Activated naive CD8-positive, alpha-beta T cell treated with anti-CD3 and anti-CD28 coated beads, Interleukin-2, amount 50 U/mL, for 24 hours (primary cell): ENCODE measurements around the gene MTA3.

ENCODE experiments used
- ATAC-seq: fragments of 150-1000 bp; cut with Tn5 transposase; one replicate; pipeline ENCODE4 v1.10.0; 2021
- DNase-seq: peaks from one replicate; pipeline ENCODE4 v3.0.0; 2021
- H3K27ac Mint-ChIP-seq: one replicate; pipeline ENCODE4 v1.8.0; 2021; ENCODE audit warnings: mild to moderate bottlenecking, mixed read lengths
- H3K27me3 Mint-ChIP-seq: one replicate; pipeline ENCODE4 v1.8.0; 2021; ENCODE audit warnings: mixed read lengths
- H3K36me3 Mint-ChIP-seq: one replicate; pipeline ENCODE4 v1.8.0; 2021; ENCODE audit warnings: low read depth, mixed read lengths
- H3K4me1 Mint-ChIP-seq: one replicate; pipeline ENCODE4 v1.8.0; 2021; ENCODE audit warnings: mixed read lengths
- H3K4me3 Mint-ChIP-seq: one replicate; pipeline ENCODE4 v1.8.0; 2021; ENCODE audit warnings: mild to moderate bottlenecking, moderate library complexity, mixed read lengths
- H3K9me3 Mint-ChIP-seq: one replicate; pipeline ENCODE4 v1.8.0; 2021; ENCODE audit warnings: mixed read lengths

MTA3 gene

GRCh38 chr2:42789751-42790150 lies 221.3 kb downstream of the MTA3 start:
- ATAC-seq (no peak), DNase-seq (no peak)
- Mint-ChIP-seq H3K36me3 (no peaks in the 10 kb centered on the region), H3K4me1 (peaks cover 31% of the 10 kb centered on the region), H3K9me3 (no peaks in the 10 kb centered on the region), H3K4me3 (no peak overlapping the region), H3K27me3 (peaks cover 38% of the 10 kb centered on the region), H3K27ac (no peak overlapping the region)

DNA sequence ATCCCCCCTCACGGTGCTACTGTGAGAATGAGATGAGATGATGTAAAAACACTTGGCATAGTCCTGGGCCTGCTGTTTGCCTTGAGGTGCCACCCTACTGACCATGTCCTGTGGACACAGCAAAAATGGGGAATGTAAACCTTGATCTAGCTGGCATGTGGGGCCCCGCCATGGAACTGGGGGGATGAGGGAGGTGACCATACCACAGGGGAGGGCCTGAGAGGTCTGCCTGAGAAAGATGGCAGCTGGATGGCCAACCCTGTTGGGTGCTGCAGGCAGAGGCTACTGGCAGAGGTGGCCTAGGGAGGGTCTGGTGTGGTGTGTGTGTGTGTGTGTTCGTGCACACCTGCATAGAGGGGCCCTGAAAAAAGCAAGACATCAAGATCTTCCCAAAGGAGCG lies 223.2 kb downstream of the MTA3 start:
- Mint-ChIP-seq H3K27ac (no peak overlapping the region), H3K27me3 (peaks cover 38% of the 10 kb centered on the region), H3K4me3 (peak overlapping the region; percentile 78), H3K9me3 (no peaks in the 10 kb centered on the region), H3K36me3 (no peaks in the 10 kb centered on the region), H3K4me1 (peaks cover 46% of the 10 kb centered on the region)
- ATAC-seq (no peak), DNase-seq (no peak)

DNA sequence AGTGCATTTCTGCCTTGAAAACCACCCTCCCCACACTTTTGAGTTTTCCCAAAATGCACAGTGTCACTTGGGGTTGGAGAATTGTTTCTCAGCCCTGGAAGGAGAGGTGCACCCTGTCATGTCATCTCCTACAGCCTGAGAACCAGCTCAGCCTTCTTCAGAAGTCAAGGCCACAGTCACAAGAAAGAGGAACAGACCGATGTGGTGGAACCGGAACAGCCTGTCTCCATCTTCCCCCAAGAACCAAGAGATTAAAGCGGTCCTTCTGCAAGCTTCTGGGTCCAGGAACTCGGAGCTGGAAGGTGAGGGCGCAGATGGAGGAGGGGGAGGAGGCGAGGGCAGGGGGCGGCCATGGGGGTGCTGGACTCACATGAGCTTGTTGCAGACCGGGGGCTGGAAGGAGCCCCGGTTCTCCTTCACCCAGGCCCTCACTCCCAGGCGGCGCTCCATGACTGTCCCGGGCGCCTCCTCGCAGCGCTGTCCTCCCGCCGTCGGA lies 223.7 kb downstream of the MTA3 start:
- Mint-ChIP-seq H3K27ac (peak overlapping the region; percentile 82), H3K4me3 (peak overlapping the region; percentile 78), H3K36me3 (no peaks in the 10 kb centered on the region), H3K27me3 (peaks cover 36% of the 10 kb centered on the region), H3K9me3 (no peaks in the 10 kb centered on the region), H3K4me1 (peaks cover 48% of the 10 kb centered on the region)
- DNase-seq (no peak), ATAC-seq (no peak)

GRCh38 chr2:42792583-42793333 lies 224.3 kb downstream of the MTA3 start, which contains the start of gene HAAO:
TSS of gene HAAO (minus strand) at chr2:42792583. CDS start at chr2:42792536, 47 bp downstream.
- Mint-ChIP-seq H3K36me3 (no peaks in the 10 kb centered on the region), H3K9me3 (no peaks in the 10 kb centered on the region), H3K27me3 (peaks cover 35% of the 10 kb centered on the region), H3K4me3 (peak within 1 kb of the TSS; percentile 78), H3K27ac (peak within 1 kb of the TSS; percentile 82), H3K4me1 (peaks cover 45% of the 10 kb centered on the region)
- peak; percentile 20 for ATAC-seq
- peak; percentile 20 for DNase-seq

DNA sequence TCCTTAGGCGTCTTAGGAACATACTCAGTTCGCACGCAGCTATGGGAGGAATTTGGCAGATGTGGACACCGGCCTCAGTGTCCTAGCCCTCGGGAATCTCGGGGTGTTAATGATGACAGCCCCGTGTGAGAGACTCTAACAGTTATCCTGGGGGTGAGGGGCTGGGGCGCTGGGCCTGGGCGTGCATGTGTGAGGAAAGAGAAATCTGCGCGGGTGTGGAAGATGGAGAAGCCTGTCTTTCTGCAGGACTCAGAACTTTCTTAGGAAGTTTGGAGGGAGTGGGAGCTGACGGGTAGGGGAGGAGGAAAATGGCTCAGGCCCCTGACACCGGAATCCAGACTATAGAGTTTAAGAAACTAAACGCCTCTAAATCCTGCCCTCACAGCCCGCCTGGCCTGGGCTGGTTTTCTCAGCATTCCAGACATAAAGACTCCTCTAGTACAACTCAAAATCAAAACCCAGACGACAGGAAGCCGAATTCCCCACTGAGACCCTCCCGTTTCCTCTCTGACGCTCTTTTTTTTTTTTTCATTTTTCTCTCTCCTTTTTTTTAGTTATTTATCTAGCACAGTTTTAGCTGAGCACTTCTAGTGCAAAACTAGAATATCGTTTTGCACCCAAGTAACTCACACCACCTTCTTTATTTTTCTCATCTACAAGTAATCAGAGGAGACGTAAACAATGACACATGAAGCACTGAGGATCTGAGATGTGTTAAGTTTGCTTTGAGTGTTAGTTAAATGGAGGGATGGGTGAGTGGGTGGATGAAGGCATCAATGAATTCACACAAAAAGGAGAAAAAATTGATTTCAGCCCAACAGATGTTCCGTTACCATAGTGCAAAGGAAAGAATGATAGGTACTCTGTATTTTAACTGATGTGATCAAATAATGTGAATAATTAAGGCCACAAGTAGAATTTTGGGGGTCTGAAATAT lies 225.2 kb downstream of the MTA3 start:
- no peaks in the 10 kb centered on the region for H3K9me3 Mint-ChIP-seq
- H3K27ac Mint-ChIP-seq: peak overlapping the region; percentile 9
- peaks cover 43% of the 10 kb centered on the region for H3K4me1 Mint-ChIP-seq
- peaks cover 35% of the 10 kb centered on the region for H3K27me3 Mint-ChIP-seq
- peak overlapping the region; percentile 59 for H3K4me3 Mint-ChIP-seq
- ATAC-seq (no peak), DNase-seq (no peak)
- H3K36me3 Mint-ChIP-seq: no peaks in the 10 kb centered on the region

- H3K27me3 Mint-ChIP-seq: peaks cover 35% of the 10 kb centered on the region
- H3K27ac Mint-ChIP-seq: no peak overlapping the region
- DNase-seq: no peak
- no peak overlapping the region for H3K4me3 Mint-ChIP-seq
- ATAC-seq: no peak
- no peaks in the 10 kb centered on the region for H3K36me3 Mint-ChIP-seq
- no peaks in the 10 kb centered on the region for H3K9me3 Mint-ChIP-seq
- H3K4me1 Mint-ChIP-seq: peaks cover 43% of the 10 kb centered on the region
Observed at GRCh38 chr2:42794271-42795046, 226.0 kb downstream of the MTA3 start.

DNA sequence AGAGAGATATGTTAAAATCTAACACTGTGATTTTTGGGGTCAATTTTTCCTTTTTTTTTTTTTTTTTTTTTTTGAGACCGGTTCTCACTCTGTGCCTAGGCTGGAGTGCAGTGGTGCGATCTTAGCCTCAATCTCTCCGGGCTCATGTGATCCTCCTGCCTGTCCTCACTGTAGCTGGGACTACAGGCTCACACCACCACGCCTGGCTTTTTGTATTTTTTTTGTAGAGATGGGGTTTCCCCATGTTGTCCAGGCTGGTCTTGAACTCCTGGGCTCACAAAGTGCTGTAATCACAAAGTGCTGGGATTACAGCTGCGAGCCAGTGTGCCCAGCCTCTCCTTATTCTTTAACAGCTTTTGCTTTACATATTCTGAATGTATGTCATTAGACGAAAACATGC lies 226.8 kb downstream of the MTA3 start:
- H3K4me3 Mint-ChIP-seq: no peak overlapping the region
- H3K36me3 Mint-ChIP-seq: no peaks in the 10 kb centered on the region
- H3K27me3 Mint-ChIP-seq: peaks cover 30% of the 10 kb centered on the region

GRCh38 chr2:42795841-42796301 lies 227.4 kb downstream of the MTA3 start:
- Mint-ChIP-seq H3K27ac (peak overlapping the region; percentile 11), H3K27me3 (peaks cover 24% of the 10 kb centered on the region)

More for the DNA sequence above, 226.8 kb downstream of the MTA3 start:
- Mint-ChIP-seq H3K27ac (no peak overlapping the region), H3K9me3 (no peaks in the 10 kb centered on the region), H3K4me1 (peaks cover 43% of the 10 kb centered on the region)
- DNase-seq (no peak), ATAC-seq (no peak)

DNA sequence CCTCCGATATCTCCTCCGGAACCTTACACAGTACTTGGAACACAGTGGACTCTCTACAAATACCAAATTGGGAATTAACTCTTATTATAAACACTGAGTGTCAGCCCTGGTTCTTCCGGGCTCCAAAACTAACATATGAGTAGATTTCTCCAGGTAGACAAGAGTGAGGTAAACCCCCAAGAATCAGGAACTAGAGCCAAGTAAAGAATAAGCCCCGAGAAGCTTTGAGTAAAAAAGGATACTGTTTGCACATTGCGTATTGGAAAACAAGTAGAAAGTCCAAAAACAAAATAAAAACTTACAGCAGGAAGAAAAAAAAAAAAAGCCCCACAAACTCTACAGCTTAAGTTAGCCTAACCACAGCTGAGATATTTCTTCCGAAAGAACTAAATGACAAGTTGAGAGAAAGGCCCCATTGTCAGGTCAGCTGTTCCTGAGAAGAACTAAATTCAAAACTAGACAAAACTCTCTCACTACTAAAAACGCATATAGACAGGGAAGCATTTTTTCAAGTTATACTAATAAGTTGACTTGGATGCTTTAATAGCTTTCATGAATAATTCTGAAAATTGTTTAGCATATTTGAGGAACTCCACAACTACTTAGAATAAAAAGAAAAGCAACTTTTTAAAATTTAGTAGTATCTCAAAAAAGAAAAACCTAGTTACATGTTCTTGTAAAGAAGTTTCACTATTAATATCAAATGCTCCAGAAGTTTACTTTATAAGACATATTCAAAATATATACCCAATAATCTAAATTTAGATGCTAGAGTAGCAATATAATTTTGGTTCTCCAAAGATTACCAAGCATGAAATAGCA lies 228.2 kb downstream of the MTA3 start:
- ATAC-seq: peak; percentile 45
- no peaks in the 10 kb centered on the region for H3K36me3 Mint-ChIP-seq
- peaks cover 42% of the 10 kb centered on the region for H3K4me1 Mint-ChIP-seq
- no peak overlapping the region for H3K4me3 Mint-ChIP-seq
- H3K27me3 Mint-ChIP-seq: peaks cover 16% of the 10 kb centered on the region
- DNase-seq: no peak
- H3K9me3 Mint-ChIP-seq: no peaks in the 10 kb centered on the region
- peak overlapping the region; percentile 57 for H3K27ac Mint-ChIP-seq

More at GRCh38 chr2:42795841-42796301, 227.4 kb downstream of the MTA3 start:
- DNase-seq: no peak
- no peaks in the 10 kb centered on the region for H3K36me3 Mint-ChIP-seq
- H3K4me3 Mint-ChIP-seq: no peak overlapping the region
- H3K9me3 Mint-ChIP-seq: no peaks in the 10 kb centered on the region
- peaks cover 47% of the 10 kb centered on the region for H3K4me1 Mint-ChIP-seq
- ATAC-seq: no peak

DNA sequence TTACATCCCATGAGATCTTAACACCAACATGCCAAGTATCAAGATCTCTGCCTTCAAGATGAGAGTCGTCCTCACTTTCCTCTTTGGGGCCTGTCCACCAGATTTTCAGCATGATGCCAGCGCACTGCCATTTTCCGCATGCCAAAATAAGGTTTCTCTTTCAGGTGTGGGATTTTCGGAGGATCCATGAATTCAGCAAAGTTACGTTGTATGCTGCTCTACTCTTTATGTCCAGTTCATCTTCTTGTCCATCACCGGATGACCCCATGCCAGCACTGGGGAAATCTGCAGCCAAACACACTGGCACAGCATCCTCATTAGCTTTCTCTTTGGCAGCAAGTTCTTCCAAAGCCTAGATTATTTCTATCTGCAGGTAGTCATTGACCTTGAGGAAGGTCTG lies 228.8 kb downstream of the MTA3 start:
- Mint-ChIP-seq H3K36me3 (no peaks in the 10 kb centered on the region), H3K4me3 (no peak overlapping the region), H3K9me3 (no peaks in the 10 kb centered on the region), H3K27ac (no peak overlapping the region), H3K27me3 (peaks cover 10% of the 10 kb centered on the region), H3K4me1 (peaks cover 37% of the 10 kb centered on the region)
- DNase-seq: no peak
- no peak for ATAC-seq

- H3K4me1 Mint-ChIP-seq: peaks cover 22% of the 10 kb centered on the region
Observed at GRCh38 chr2:42799881-42800280, 231.4 kb downstream of the MTA3 start.

DNA sequence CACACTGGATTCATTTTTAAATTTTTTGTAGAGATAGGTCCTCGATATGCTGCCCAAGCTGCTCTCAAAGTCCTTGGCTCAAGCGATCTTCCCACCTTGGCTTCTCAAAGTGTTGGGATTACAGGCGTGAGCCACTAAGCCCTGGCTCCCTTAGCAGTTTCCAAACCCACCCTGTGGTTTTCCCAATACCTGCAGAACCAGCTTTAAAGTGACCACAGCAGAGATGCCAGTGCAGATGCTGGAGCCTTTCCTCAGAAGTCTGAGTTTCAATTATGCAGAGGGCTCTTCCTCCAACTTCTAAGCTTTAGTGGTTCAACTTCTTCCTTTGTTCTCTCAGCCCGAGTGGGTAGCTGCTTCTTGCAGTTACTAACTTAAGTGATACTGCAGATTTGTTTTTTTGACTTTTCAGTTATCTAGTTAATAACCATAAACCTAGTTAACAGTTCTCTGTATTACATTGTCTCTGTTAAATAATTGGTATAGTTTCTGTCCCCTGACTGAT lies 232.1 kb downstream of the MTA3 start:
- Mint-ChIP-seq H3K36me3 (no peaks in the 10 kb centered on the region), H3K9me3 (no peaks in the 10 kb centered on the region), H3K27me3 (no peaks in the 10 kb centered on the region), H3K4me3 (no peak overlapping the region), H3K4me1 (peaks cover 19% of the 10 kb centered on the region), H3K27ac (no peak overlapping the region)
- ATAC-seq (no peak), DNase-seq (no peak)

More at GRCh38 chr2:42799881-42800280, 231.4 kb downstream of the MTA3 start:
- no peaks in the 10 kb centered on the region for H3K27me3 Mint-ChIP-seq
- DNase-seq (no peak), ATAC-seq (no peak)
- no peaks in the 10 kb centered on the region for H3K9me3 Mint-ChIP-seq
- H3K4me3 Mint-ChIP-seq: no peak overlapping the region
- no peak overlapping the region for H3K27ac Mint-ChIP-seq
- H3K36me3 Mint-ChIP-seq: no peaks in the 10 kb centered on the region

GRCh38 chr2:42800981-42801380 lies 232.5 kb downstream of the MTA3 start:
- Mint-ChIP-seq H3K4me1 (peaks cover 15% of the 10 kb centered on the region), H3K4me3 (no peak overlapping the region)
- no peak for DNase-seq

More at GRCh38 chr2:42800981-42801380, 232.5 kb downstream of the MTA3 start:
- no peak for ATAC-seq
- Mint-ChIP-seq H3K27ac (no peak overlapping the region), H3K27me3 (no peaks in the 10 kb centered on the region), H3K36me3 (no peaks in the 10 kb centered on the region), H3K9me3 (no peaks in the 10 kb centered on the region)
